Esophagus mucosa (tissue), 1 donor: ENCODE measurements around the gene OLFML2B. TPM values are rescaled to one million over a fixed set of nuclear protein-coding genes. Genes with fewer than 3 reads are reported as not detected.
A peak's percentile ranks its signal among the peaks of the same experiment; 100 is the strongest.
"Not testable (repeated sequence)": the region's sequence is repeated elsewhere in the genome, so short reads cannot be mapped to it uniquely, and the experiment has no call there.

ENCODE experiments used
- ATAC-seq: fragments of 200-7000 bp; cut with Tn5 transposase; one replicate; pipeline ENCODE4 v1.9.1; 2020
- total RNA-seq: library from RNA; stranded (reverse); gene quantifications from one replicate; pipeline ENCODE4 v1.2.4, GENCODE V29; 2023
- donor health status: DM: yes; HTN: yes; CAD: no.

Gene OLFML2B
- total RNA-seq, 1 donor from 2014 or later, result 0.72 TPM

DNA sequence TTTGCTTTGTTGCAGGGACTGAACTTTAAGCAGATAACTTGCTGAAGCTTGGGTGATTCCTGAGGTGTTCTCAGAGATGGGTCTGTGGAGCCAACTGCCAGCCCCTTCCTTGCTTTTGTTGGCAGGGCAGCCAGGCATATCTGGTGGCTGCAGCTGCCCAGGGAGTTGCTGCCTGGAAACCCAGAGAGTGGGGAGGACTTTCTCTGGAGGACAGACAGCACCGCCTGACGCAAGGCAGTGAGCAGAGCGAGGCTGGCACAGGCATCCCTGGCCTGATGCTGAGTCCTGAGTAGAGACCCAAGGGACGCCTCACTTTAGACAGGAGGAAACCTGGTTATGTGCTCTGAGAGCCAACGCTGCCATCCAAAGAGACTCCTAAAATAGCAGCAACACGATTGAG is 9.8 kb upstream of the OLFML2B start:
- no peak for ATAC-seq

DNA sequence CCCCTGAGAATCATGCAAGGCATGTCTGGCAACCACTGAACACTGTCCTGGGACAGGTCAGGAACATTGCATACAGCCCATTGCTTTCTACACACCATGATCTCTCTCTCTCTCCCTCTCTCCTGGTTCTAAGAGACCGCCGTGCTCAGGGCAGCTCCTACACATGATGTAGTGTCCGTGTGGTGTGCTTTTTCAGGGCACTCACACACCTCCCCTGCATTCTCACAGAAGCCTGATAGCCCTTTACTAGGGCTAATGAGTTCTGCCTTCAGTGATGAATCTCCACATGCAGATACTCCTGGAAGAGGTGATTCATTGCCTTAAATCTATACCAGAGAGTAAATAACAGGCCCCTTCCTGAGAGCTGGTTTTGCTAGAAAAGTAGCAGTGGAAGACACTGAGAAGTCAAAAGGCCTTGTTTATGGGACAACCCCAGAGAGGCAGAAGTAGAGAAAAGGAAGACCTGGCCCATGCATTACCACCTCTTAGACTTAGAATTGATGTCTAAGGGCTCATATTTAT is 7.2 kb upstream of the OLFML2B start:
- ATAC-seq, result no peak

DNA sequence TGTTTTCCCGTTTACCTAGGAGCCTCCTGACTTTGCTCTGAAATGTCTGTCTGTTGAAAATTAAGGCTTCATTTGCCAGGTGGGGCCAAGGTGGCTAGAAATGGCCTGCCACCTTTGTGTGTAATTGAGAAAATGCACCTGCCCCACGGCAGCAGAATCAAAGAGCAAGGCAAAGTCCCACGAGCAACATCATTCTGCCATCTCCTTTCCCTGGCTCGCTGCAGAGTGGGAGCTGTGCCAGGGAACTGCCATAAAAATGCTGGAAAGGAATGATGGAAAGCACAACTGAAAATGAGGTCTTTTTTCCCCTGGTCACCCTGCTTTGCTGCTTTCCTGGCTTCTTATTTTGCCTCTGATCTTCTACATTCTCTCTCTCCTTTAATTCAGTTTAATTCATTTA is 5.5 kb upstream of the OLFML2B start:
- ATAC-seq, result no peak

DNA sequence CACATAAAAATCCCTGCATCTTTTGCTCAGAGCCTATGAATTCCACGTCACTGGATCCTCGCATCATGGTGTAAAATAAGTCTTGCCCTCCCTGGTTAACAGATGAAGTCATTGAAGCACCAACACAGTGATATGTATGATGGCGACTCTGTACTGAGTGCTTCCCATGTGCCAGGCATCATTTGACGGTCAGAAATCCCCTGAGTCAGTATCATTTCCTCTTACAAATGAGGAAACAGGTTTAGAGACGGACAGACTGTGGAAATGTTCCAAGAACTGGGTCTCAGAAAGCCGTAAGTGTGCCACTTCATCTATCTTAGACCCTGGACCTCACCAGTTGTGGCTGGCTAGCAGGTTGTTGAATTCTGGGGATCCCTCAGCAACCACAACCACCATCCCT is 5.1 kb upstream of the OLFML2B start:
- no peak for ATAC-seq

DNA sequence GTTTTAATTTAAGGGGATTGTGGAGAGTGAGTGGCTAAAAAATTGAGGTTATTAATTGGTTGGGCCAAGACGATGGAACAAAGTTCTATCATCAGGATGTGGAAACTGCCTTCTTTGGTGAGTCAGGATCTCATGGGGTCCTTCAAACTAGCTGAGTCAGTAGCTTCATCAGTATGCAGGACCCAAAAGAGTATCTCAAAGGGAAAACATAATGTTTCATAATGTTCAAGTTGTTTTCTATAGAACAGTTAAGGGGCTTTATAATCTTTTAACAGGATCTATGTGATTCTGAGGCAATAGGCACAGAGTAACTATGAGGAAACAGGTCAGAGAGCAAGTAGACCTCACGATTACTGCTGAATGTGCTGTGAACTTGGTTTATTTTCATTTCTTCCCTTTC is 3.2 kb upstream of the OLFML2B start:
- no peak for ATAC-seq

DNA sequence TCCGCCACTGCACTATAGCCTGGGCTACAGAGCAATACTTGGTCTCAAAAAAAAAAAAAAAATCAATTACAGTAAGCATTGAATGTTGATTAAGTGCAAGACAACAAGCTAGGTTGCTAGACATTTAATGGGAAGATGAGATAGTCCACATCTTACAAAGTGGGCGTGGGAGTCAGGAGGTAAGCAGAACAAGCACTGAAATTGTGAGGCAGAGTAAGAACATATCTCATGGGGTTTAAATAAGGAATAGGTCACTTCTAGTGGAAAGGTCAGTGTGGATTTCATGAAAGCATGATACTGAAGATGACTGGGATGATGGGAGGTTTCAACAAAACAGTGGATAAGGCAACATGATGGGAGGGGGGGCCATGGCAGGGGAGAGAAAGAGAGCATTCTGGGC is 1.9 kb upstream of the OLFML2B start:
- ATAC-seq, result no peak

DNA sequence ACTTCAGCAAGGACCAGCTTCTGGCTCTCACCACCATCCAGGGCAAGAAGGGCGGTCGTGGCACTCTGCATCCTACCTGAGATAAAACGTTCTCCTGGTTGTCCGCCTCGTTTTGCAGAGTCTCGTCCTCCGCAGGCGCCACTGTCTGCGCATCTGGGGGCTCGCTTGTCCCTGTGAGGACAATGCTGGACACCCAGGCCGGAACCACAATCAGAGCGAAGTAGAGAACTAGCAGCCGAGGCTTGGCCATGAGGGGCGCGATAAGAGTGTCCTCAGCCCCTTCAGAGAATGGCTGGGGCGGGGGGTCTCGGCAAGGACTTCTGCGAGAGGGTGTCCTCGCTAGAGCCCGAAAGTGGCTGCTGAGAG is 505 bp downstream of the OLFML2B start:
- ATAC-seq, result no peak

DNA sequence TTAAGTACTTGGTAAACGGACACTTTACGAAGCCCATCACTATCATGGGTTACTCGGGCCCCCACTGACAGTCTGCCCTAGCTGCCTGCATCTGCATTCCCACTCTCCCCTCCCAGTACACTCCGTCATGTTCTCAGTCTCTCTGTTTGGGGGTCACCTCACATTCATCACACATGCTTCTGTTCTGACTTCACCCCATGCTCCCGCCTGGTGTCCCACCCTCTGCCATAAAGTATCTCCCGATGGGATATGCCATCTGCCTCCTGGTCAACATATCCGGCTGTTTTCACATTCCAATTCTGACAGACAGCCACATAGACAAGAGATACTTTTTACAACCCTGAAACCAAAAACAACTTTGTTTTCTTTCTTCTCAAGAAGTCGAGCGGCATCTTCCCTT is 1.0 kb downstream of the OLFML2B start:
- ATAC-seq, result no peak

DNA sequence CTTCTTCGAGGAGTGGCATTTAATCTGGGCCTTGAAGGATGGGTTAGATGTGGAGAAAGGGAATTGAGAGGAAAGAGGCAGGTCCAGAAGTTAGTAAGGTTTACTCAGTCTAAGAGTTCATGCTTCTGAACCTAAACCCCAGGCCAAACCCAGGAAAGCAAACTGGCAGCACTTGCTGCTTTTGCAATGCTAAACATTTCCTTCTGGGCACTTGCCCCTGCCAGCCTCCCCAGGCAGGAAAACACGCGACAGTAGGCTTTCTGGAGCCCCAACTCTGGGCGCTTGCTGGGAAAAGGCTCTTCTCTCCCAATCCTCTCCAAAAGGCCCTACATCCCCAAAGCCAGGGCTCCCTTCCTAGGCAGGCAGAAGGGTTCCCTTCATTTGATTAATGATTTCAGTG is 2.5 kb downstream of the OLFML2B start:
- ATAC-seq, result no peak

DNA sequence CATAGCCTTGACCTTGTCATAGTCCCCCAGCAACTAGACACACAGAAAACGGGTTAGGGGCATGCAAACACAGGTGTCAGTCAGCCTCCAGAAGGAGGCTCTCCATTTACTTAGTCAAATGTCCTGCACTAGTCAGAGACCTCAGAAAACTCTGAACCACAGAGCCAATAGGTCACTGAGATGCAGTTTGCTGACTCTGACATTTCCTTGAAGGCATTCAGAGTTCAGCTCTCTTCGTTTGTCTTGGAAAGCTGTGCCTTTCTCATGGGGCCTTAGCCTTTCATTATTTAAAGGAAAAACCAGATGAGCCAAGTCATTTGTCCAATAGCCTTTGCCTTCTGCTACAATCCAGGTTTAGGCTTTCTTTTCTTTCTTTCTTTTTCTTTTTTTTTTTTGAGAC is 3.5 kb downstream of the OLFML2B start:
- ATAC-seq, result no peak

DNA sequence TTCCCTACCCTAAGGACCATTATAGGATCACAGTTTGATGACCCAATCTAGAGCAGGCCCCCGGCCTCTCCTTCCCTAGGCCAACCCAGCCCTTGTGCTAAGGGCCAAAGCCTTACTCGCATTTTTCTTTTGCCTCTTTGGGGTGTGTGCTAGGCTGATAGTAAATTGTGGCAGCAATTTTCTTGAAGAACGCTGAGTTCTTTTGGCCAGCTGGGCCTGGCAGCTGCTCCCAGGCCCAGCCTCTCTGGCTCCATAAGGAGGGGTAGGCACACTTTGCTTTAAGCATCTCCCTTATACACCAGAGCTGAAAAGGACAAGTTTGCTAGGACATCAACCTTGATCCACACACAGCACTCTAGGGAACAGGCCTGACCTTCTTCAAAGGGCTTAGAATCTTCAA is 4.2 kb downstream of the OLFML2B start:
- ATAC-seq, result no peak

DNA sequence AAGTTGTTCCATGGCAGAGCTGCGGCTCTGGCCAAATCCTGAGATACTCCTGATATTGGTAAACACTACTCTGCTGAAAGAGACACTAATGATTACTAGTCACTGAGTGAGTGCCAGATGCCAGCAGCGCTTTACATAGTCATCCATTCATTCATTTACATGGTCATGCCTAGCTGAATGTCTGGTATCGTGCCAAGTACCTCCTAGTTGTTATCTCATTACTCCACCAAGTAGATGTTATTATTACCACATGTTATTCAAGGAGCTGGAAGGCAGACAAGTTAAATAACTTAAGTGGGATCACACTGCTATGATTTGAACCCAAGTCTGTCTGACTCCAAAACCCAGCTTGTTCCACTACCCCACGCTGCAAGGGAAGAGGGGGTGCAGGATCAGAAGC is 4.7 kb downstream of the OLFML2B start:
- peak; percentile 69 for ATAC-seq

DNA sequence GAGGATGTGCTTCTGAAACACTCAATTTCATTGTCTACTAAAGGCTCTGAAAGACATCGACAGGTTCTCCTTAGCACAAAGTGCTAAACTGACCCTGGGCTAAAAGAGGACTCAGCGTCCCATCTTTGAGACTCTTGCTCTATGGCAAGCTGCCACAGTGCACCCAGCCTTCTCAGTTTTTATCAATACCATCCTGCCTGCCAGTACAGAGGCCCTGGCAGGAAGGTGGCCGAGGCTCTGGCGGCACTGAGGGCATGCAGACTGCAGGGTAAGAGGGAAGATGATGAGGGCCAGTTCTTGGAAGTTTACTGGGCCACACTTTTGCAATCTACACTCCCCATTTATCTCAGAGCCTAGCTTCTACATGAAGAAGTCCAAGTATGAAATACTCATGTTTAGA is 5.3 kb downstream of the OLFML2B start:
- ATAC-seq, result no peak

DNA sequence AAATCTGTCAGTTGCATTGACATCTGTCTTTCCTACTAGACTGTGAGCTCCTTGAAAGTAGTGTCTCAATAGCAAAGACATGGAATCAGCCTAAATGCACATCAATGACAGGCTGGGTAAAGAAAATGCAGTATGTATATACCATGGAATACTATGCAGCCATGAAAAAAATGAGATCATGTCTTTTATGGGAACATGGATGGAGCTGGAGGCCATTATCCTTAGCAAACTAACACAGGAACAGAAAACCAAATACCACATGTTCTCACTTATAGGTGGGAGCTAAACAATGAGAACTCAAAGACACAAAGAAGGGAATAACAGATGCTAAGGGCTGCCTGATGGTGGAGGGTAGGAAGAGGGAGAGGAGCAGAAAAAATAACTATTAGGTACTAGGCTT is 5.9 kb downstream of the OLFML2B start:
- ATAC-seq, result not testable (repeated sequence)

DNA sequence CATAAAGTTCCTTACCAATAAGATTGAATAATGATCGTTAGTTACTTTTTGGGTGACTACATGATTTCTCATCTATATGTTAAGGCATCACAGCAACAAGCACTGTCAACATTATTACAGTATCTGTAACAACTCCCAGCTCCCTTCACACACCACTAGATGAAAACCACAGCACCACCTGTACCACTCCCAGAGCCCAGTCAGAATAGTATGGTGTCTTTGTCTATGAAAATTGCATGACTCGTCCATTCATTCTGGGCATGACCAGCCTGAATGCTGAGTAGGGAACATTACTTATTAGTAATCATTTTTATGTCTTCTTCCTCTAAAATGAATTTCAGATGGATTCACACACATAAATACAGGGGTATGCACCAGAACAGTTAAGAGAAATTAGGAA is 7.0 kb downstream of the OLFML2B start:
- ATAC-seq, result no peak

DNA sequence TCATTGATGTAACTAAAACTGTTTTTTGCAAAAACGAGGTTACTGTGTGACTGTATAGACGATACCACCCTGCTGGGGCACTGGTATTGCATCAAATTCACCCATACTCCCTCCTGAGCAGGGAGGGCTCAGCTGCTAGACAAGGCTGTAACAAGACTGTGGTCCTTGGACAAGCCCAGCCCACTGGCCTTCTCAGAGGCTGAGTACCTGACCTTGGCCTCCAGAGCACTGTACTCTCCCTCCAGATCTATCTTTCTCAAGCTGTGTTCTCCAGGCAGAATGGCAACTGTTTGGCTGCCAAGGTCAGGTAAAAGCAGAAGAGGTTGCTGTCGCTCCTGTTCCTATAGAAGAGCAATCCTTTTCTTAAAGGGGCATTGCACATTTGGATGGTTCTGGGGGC is 8.5 kb downstream of the OLFML2B start:
- no peak for ATAC-seq

DNA sequence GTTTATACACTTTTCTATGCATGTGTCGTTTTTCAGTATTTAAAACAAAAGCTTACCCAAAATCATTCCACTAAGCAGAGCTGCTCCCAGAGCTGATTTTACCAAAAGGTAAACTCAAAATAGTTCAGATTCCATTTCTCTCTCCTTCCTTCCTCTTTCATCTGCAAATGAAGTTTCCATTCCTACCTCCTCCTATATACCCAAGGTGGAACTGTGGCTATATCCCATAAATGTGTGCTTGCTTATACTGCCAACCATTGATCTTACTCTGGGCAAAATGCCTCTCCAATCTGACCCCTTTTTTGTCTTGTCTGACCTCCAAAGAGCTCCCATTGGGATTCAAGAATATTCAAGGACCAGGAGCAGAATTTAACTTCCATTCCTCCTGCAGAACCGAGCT is 9.5 kb downstream of the OLFML2B start:
- no peak for ATAC-seq

DNA sequence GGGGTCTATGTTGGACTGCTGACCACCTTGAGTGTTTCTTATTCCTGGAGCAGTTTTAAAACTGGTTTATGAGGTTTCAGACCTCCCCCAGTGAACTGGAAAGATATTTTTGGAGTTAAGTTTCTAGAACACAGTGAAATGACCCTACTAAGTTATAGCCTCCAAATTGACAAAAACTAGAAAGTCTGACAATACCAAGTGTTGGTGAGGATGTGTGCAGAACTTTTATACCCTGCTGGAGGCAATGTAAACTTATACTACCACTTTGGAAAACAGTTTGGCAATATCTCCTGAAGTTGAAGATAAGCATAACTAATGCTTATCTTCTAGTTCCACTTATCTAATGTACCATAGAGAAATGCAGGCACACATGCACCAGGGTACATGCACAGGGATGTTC is 10.4 kb downstream of the OLFML2B start:
- no peak for ATAC-seq

DNA sequence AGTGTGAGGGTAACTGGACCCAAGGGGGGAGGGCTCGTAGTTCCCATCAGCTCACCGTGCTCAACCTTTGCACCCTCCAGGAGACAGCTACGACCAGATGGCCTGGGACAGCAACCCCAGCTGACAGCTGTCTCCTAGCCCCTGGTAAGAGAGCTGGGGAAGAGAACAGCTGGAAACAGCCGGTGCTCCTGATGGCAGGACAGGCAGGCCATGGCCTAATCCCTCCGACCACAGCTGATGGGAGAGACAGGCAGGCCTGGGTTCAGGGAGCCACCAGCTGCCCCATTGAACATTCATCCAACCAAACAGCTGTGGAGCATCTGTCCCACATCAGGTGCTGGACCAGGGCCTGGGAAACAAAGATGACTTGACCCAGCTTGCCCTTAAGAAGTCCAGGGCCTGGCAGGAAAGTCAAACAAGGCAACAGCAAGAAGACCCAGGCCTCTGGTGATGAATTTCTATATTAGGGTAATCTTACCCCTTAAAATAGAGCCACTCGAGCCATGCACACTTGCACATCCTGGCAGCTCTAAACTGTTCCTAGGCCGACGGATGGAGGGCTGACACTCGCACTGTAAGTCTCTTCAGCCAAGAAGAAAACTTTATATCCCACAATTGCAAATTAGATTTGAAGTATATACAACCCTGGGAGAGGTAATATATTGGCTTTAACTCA is 12.2 kb downstream of the OLFML2B start:
- ATAC-seq, result peak; percentile 30

DNA sequence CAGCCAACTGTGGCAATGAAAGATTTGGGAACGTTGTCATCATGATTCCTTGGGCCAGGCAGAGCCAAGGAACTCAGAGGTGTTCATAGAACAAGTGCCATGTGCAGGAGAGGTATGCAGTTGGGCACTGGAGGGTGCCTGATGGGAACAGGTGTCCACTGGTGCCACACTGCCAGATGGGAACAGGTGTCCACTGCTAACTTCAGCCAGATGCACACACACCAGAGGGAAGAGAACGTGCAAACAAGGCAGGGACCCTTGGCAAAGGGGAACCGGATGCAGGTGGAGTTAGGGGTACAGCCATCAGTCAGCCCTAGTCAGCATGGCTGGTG is 13.5 kb downstream of the OLFML2B start:
- ATAC-seq, result no peak

DNA sequence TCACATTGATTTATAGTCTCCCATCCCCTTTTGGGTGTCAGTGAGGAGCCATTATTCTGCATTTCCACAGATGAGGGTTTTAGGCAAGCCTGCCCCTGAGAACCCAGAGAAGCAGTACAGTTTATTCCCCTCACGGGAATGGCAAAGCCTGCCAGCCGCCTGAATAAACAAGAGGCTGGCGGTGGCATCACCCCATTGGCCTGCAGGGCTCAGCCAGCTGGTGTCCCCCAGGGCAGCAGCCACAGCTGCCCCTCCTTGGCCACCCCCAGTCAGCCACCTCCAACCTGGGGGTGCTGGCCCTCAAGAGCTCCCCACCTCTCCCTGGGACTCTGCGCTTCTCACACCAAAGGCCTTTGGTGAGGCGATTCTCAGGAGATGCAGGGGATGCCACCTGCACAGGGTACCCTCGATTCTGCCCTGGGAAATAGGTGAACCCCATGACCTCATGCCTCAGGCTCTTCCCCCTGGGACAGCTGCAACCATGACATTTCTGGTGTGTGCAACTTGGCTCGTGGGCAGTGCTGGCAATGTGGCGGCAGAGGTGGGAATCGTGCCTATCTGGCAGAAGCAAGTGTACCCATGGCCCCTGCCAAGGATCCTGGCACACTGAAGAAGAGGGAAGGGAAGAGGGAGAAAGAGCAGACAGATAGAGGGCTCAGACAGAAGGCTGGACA is 14.0 kb downstream of the OLFML2B start:
- no peak for ATAC-seq

DNA sequence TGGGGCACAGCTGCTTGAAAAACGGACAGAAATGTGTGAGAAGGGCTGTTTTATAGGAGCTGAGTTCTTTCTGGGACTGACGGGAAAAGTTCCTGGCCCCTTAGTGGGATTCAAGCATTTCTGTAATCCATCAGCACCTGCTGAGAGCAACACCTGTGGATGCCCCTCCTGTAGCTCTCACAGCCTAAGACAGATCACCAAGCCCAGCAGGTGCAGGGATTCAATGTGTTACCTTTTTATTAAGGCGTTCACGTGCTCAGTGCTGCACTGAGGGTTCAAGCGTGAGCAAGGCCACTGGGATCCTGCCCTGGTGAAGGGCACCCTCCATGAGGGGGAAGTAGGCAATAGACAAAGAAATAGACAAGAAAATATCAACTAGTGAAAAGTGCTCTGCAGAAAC is 14.9 kb downstream of the OLFML2B start:
- no peak for ATAC-seq

DNA sequence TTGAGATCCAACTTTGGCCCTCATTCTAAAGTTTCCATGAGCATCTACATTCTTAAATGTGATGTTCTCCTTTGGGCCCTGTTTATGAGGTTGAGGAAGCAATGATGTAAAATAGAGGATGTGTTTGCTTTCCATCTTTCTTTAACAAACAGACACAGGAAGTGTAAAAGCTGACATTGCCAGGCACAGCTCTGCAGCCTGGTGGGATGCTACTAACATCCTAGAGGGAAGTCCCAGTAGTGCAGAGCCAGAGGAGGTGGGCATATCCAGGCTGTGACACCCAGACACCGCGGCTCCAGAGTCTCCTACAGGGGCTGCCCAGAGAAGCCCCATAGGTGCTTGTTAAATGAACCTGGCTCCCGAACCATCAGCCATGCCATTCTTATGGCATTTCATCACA is 16.2 kb downstream of the OLFML2B start:
- no peak for ATAC-seq

DNA sequence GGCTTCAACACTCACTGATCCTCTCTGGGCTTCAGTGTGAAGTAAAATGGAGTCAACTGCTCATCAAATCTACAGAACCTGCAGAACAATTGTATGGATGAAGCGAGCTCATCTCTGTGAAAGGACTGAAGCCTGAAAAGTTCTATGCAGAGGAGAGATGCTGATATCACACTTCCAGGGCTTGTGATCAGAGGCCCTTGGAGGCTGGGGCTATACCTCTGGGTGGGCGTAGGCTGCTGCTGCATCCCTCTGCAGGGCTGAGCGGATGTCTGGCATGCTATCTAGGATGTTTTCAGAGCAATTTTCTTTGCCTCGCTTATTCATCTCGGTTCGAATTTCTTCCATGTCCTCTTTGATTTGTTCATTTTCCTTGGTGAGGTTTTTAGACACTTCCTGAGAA is 17.6 kb downstream of the OLFML2B start:
- no peak for ATAC-seq

DNA sequence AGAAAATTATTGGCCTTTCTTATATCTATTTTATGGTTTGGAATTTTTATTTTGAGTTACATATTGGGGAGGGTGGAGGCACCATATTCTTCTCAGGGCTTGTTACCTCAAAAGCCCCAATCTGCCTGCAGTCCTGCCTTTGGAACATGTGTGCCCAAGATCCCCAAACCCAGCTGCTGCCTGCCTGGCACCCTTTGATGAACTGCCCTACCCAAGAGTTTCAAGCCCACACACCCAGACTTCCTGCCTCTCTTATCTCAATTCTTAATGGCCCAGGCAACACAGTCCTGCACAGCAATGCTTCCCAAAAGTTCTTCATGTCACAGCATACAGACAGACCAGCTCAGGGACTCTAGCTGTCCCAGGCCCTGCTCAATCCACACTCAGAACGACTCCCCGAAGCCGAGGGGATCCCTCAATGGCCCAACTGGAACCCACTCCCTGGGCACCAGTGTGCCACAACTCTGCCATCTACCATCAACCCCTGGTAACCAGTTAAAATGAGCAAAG is 19.2 kb downstream of the OLFML2B start:
- ATAC-seq, result no peak
